ENCODE results near the gene MTMR3.

GRCh38 chr22:29947410-29948384 is 64.7 kb downstream of the MTMR3 start:
- TF ChIP-seq CTCF (conservative IDR thresholded peaks at IDR 0.05; ENCODE audit: low read length), result no peak
- no peak for TF ChIP-seq EZH2phosphoT487 (IDR thresholded peaks at IDR 0.05; ENCODE audit: borderline replicate concordance, low read depth, low read length)

Data from OCI-LY7 (cell line).